ENCODE results near the gene SCGB1D1.
"Not testable (repeated sequence)": the region's sequence is repeated elsewhere in the genome, so short reads cannot be mapped to it uniquely, and the experiment has no call there.

Gene SCGB1D1

DNA sequence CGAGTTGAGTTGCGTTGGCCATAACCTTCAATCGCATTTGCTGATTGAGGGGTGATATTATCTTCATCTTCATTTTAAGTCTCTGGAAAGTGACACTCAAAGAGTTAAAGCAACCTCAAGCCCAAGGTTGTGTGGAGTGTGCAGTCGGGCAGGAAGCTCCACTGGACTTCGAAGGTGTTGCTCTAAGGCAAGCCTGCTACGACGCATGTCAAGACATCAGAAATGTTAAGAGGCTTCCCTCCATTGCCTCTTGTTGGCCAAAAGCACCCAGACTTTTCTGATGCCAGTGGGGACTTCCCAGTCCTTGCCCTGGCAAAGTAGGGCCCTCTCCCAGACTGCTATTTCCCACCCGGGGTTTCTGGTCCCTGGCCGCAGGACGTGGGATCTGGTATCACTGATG, 23.6 kb upstream of the SCGB1D1 start:
- DNase-seq (ENCODE audit: low read depth): no peak

DNA sequence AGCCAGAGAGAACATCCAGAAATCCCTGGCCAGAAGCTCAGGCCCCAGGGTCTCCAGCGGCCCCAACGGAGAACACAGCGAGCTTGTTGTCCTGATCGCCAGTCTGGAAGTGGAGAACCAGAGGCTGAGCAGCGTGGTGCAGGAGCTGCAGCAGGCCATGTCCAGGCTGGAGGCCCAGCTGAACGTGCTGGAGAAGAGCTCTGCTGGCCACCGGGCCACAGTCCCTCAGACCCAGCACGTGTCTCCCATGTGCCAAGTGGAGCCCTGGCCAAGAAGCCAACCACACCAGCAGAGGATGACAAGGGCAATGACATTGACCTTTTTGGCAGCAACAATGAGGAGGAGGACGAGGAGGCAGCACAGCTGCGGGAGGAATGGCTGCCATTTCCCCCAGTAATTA, 20.6 kb upstream of the SCGB1D1 start:
- no peak for DNase-seq (ENCODE audit: low read depth)

DNA sequence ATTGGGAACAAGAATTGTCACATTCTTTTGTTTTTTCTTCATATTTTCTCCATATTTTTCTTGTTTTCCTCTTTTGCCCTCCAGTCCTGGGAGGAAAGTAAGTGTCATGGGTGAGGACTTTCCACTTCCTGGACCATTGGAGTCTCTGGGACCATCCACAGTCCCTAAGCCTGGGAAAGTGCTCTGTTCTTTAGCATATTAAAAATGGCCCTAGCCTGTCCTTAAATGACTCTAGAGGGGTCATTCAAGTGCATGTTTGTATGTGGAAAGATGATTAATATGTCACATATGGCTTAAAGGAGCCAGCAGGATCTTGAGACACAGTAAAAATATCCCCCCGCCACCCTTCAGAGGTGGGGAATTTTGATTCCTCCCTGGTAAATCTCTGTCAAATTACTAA, 20.1 kb upstream of the SCGB1D1 start:
- DNase-seq (ENCODE audit: low read depth): no peak

DNA sequence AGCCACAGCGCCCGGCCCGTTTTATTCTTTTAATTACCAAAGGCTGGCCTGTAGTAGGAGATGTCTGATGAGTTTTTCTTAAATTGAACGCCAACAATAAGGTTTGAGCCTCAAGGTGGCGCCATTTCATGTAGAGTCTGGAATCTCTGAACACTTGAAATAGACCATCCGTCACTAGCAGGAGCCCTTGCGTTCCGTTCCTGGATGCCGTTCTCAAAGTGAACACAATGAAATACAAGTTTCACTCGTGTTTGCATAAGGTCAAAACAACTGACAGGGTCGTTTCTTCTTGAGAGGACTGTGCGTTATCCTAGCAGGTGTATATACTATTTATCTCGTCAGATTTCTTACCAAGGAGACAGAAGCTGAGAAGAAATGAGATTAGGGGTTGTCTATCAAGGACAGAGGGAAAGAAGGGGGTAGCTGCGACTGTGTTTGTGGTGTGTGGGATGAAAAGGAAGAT, 18.7 kb upstream of the SCGB1D1 start:
- peak; percentile 81 for DNase-seq (ENCODE audit: low read depth)

DNA sequence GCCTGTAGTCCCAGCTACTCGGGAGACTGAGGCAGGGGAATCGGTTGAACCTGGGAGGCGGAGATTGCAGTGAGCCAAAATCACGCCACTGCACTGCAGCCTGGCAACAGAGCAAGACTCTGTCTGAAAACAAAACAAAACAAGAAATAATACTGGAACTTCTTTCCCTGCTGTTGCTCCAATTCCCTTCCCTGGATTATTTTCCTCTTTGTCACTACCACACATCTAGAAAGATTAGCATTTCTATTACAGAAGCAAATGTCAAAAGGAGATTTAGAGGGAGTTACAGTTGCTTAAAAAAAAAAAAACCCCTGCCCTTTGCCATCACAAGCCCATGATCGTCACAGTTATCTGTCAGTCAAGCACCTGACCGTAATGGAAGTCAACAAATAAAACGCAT, 17.7 kb upstream of the SCGB1D1 start:
- DNase-seq (ENCODE audit: low read depth): no peak

DNA sequence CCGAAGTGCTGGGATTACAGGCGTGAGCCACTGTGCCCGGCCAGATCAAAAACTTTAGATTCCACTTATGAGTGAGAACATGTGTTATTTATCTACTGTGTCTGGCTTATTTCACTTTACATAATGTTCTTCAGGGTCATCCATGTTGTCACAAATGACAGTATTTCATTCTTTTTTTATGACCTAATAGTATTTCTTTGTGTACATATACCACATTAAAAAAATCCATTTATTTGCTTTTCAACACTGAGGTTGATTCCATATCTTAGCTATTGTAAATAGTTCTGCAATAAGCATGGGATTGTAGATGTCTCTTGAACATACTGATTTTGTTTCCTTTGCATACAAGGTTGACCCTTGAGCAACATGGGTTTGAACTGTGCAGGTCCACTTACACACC, 13.2 kb upstream of the SCGB1D1 start:
- DNase-seq (ENCODE audit: low read depth): no peak

DNA sequence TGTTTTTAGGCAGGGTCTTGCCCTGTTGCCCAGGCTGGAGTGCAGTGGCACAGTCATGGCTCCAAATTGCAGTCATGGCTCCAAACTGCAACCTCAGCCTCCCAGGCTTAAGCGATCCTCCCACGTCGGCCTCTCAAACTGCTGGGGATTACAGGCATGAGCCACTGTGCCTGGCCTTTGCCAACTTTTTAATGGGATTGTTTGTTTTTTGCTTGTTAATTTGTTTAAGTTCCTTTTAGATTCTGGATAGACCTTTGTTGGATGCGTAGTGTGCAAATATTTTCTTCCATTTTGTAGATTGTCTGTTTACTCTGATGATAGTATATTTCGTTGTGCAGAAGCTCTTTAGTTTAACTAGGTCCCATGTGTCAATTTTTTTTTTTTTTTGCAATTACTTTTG, 10.0 kb upstream of the SCGB1D1 start:
- DNase-seq (ENCODE audit: low read depth): no peak

DNA sequence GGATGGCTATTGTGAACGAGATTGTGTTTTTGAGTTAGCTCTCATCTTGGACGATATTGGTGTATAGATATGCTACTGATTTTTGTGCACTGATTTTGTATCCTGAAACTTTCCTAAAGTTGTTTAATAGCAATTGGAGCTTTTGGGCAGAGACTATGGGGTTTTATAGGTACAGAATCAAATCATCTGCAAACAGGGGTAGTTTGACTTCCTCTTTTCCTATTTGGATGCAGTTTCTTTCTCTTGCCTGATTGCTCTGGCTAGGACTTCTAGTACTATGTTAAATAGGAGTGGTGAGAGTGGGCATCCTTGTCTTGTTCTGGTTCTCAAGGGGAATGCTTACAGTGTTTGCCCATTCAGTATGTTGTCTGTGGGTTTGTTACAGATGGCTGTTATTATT, 8.9 kb upstream of the SCGB1D1 start:
- no peak for DNase-seq (ENCODE audit: low read depth)

DNA sequence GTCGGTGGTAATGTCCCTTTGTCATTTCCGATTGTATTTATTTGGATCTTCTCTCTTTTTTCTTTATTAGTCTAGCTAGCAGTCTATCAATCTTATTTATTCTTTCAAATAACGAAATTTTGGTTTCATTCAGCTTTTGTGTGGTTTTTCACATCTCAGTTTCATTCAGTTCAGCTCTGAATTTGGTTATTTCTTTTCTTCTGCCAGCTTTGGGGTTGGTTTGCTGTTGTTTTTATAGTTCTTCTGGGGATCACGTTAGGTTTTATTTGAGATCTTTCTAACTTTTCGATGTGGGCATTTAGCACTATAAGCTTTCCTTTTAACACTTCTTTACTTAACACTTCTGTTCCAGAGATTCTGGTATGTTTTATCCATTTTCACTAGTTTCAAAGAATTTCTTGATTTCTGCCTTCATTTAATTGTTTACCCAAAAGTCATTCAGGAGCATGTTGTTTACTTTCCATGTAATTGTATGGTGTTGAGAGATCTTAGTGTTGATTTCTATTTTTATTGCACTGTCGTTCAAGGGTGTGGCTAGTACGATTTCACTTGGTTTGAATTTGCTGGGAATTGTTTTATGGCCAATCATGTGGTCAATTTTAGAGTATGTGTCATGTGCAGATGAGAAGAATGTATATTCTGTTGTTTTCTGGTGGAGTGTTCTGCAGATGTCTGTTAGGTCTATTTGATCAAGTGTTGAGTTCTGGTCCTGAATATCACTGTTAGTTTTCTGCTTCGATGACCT, 7.7 kb upstream of the SCGB1D1 start:
- no peak for DNase-seq (ENCODE audit: low read depth)

DNA sequence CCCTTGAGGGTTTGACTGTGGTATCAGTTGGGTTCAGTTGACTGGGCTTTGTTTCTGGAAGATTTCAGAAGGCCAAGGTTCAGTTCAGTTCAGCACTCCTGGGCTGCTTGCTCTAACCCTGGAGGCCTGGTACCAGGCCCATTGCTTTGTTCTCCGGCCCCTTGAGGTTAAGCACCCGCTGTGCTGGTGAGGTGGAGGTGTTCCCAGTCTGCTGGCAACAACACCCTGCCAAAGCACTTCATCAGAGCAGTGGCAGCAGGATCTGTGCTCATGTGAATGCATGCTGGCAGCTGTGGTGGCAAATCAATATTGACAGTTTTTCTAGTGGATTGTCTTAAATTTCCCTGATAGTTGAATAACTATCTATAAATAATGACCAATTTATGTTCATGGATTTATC, 3.8 kb upstream of the SCGB1D1 start:
- DNase-seq (ENCODE audit: low read depth): no peak

DNA sequence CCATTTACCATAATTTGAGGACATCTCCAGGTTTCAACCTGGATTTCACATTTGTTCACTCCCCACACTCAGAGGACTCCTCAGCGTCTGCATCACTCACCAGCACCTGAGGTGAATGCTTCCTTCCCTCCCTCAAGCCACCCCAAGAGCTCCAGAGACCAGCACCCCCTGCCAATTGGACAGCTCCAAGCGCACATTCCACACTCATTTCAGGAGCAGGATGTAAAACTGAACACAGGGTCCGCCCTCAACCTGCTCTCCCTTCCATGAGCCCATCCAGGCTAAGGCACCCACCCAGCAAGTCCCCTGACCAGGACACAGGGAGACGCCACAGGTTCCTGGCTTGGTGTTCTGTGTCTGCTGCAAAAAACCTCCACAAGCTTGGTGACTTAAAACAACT, 3.9 kb downstream of the SCGB1D1 start:
- DNase-seq (ENCODE audit: low read depth): no peak

DNA sequence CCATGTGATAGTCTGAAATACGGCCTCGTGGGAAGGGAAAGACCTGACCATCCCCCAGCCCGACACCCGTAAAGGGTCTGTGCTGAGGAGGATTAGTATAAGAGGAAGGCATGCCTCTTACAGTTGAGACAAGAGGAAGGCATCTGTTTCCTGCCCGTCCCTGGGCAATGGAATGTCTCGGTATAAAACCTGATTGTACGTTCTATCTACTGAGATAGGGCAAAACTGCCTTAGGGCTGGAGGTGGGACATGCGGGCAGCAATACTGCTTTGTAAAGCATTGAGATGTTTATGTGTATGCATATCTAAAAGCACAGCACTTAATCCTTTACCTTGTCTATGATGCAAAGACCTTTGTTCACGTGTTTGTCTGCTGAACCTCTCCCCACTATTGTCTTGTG, 5.0 kb downstream of the SCGB1D1 start:
- not testable (repeated sequence) for DNase-seq (ENCODE audit: low read depth)

DNA sequence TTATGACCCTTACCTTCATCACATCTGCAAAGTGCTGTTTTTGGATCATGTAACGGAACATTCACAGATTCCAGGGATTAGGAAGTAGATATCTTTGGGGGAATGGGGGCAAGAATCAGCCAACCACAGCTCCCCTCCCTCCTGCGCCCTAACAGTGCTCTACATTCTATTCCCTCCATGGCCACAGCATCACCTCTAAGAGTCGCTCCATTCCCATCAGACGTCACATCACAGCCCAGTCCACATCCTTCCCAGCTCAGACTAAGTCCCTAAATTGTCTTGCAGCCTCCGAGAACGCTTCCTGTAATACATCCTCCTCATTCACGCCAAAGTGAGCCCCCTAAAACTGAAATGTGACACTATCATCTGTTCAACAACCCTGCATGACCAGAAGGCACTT, 5.9 kb downstream of the SCGB1D1 start:
- peak; percentile 6 for DNase-seq (ENCODE audit: low read depth)

DNA sequence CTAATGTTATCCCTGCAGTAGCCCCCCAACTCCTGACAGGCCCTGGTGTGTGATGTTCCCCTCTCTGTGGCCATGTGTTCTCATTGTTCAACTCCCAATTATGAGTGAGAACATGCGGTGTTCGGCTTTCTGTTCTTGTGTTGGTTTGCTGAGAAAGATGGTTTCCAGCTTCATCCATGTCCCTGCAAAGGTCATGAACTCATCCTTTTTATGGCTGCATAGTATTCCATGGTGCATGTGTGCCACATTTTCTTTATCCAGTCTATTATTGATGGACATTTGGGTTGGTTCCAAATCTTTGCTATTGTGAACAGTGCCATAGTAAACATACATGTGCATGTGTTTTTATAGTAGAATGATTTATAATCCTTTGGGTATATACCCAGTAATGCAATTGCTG, 7.4 kb downstream of the SCGB1D1 start:
- DNase-seq (ENCODE audit: low read depth): not testable (repeated sequence)

DNA sequence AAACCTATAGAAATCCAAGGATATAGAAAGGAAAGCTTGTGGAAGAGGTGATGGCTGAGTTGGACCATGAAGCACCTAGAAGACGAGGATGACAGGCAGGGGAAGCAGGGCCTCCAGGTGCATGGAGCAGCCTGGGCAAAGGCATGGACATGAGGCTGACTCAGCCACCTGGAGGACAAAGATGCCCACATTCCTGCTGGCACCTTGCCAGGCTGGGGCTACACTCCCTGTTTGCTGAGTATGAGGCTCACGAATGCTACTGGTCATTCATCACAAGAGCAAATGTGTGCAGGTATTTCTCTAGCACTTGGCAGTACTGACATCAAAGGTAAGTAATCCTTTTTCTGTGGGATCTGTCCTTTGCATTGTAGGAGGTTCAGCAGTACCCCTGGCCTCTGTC, 11.4 kb downstream of the SCGB1D1 start:
- no peak for DNase-seq (ENCODE audit: low read depth)

DNA sequence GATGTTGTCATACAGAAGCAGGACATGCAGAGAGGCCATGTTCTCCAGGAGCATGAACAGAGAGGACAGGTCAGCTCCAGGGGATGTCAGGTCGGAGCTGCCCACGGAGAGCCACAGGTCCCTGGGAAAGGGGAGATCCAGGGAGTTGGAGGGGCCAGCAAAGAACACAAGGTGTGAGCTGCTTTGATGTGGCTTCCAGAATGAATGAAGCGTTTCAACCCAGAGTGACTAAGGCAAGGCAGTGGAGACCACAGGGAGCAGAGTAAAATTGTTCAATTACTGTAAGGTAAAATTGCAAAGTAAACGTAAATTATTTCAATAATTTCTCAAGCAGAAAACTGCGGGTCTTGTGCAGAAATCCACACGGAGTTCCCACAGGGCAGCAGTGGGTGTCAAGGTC, 12.9 kb downstream of the SCGB1D1 start:
- no peak for DNase-seq (ENCODE audit: low read depth)

DNA sequence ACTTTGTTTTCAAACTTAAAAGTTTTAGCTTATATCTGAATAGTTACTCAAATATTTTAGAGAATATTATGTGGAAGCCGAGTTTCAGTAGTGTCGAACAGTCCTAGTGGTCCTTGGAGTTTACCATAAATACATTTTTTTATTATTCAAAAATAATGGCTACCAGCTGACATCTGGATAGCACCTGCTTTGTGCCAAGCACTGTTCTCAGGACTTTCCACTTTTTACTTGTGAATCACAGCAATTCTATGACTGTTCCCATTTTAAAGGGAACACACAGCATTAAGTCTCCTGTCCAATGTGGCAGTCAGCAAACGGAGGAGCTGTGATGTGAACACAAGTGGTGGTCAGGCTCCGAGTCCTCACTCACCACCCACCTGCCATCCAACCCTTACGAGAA, 14.4 kb downstream of the SCGB1D1 start:
- DNase-seq (ENCODE audit: low read depth): no peak

DNA sequence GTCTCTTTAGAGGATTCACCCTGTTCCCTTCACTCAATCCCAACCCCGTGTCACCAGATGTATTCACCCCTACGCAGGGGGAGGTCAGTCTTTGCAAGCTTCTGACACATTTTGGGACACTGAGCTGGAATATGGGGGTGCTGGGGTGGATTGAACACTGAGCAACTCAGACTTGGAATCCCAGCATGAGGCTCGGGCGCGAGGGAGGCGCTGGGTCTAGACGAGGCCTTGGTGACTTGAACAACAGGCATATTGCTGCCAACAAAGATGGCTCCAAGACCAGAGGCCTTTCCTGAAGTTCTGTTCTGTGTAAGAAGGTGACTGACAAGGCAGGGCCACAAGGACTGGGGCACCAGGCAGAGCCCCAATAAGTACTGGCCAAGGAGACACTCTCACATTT, 15.4 kb downstream of the SCGB1D1 start:
- DNase-seq (ENCODE audit: low read depth): no peak

DNA sequence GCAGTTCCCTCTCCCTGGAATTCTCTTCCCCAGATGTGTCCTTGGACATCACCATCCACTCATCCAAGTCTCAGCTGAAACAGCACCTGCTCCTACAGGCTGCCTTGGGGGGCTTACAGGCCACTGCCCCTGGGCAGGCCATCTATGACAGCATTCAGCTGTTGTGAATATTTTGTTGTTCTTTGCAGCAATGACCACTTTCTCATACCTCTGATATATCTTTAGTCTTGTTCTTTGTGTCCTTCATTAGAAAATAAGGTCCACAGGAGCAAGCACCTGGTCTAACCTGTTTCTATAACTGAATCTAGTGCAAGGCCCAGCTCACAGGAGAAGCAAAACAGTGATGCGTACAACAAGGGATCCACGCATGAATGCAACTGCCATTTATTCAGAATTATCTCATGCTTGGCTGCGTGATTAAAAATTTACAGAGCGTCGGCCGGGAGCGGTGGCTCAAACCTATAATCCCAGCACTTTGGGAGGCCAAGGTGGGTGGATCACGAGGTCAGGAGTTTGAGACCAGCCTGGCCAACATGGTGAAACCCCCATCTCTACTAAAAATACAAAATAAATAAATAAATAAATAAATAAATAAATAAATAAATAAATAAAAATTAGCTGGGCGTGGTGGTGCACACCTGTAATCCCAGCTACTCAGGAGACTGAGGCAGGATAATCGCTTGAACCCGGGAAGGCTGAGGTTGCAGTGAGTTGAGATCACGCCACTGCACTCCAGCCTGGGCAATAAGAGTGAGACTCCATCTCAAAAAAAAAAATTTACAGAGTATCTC, 16.5 kb downstream of the SCGB1D1 start:
- DNase-seq (ENCODE audit: low read depth): not testable (repeated sequence)

DNA sequence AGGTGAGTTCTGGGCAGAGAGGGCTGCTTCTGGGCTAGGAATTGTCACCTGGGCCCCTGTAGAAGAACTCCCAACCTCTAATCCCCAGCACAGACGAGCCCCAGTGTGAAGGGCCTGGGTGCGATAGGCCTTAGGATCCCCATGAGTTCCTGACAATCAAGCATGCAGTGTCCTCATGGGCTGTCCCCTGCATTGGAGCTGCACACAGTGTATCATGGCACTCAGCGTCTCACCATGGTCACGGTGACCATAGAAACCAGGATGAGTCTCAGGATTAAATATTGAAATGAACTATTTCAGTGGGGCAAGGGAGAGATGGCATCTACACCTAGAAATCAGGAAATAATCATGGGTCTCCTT, 18.7 kb downstream of the SCGB1D1 start:
- DNase-seq (ENCODE audit: low read depth): no peak

DNA sequence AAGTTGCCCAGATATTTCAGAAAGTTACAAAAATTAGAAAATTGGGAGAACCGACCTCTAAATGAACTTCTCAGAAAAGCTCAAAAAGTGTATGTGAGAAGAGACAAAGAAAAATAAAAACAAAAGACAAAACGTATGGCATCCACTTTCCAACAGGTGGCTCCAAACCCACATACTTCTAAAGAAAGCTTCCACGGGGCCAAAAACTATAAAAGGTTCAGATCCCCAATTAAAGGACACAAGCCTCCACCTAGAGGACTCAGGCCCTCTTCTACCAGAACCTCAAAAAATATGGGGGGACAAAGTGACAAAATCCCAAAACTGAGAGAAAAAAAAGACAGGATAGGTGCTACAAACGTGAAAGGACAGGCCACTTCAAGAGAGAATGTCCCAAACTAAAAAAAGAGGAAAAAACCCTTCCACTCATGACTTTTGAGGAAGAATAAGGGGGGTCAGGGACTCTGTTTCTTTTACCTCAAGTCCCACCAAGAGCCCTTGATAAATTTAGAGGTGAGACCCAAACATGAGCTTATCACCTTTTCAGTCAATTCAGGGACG, 27.3 kb downstream of the SCGB1D1 start:
- peak; percentile 35 for DNase-seq (ENCODE audit: low read depth)

DNA sequence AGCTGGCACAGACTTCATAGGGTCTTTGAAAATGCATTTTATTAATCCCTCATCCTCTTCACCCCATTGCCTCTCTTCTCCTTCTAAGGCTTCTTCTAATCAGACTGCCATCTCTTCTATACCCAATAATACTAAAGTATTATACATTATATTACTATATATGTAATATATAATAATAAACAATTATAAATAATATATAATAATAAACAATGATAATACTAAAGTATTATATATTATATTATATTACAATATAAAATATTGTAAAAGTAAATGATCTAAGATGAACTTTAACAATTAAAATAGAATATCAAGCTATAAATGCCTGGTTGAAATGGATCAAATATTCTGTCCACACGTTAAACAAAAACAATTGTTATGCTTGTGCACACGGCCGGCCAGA, 31.5 kb downstream of the SCGB1D1 start:
- DNase-seq (ENCODE audit: low read depth): no peak

DNA sequence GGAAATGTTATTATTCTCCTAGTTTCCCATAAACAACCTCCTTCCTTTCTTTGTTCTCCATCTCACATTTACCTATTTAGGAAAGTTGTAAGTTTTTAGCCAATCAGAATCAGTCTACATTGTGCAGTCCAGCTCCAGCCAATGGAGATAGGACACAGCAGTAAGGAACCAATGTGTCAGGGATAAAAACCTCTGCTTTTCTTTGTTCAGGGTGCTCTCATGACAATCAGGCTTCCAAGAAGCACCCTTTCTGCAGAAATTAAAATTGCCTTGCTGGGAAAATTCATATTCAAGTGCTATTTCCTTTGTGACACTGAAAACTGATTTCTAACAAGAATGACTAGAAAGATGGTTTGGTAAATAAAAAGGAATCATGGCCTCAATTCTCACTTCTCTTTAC, 33.1 kb downstream of the SCGB1D1 start:
- no peak for DNase-seq (ENCODE audit: low read depth)
